K562 treated with DMSO at 1 percent for 24 hours (cell line): ENCODE measurements around the gene FCRL2. TPM values are rescaled to one million over a fixed set of nuclear protein-coding genes. Genes with fewer than 3 reads are reported as not detected.

ENCODE experiments used
- total RNA-seq: library from RNA; unstranded; fragments of 300-600 nt; gene quantifications from 2 replicates; pipeline ENCODE4 v1.2.3, GENCODE V29; 2022; ENCODE audit warnings: low read depth; ENCODE audit not compliant: insufficient read depth

The FCRL2 gene
- not detected in 2 replicates for total RNA-seq

GRCh38 chr1:157776971-157777391, at the start of gene FCRL2:
Gene FCRL2, minus strand, starts transcription at chr1:157777132. Its CDS starts 59 bp downstream, at chr1:157777073.

GRCh38 chr1:157819896-157820295, 43.0 kb upstream of the FCRL2 start, which contains the start of gene FCRL1:
Gene FCRL1, minus strand, starts transcription at chr1:157820120. Its CDS starts 83 bp downstream, at chr1:157820037.

GRCh38 chr1:157700732-157701131, 76.2 kb downstream of the FCRL2 start, which contains the start of gene FCRL3:
Gene FCRL3, minus strand, starts transcription at chr1:157700769. Its CDS starts 280 bp downstream, at chr1:157700489.

Other genes with a start within 250 kb of the FCRL2 start
- gene FCRL5, start 224.6 kb downstream of the FCRL2 start, total RNA-seq: not detected in 2 replicates
- gene FCRL4, start 179.0 kb downstream of the FCRL2 start, total RNA-seq: not detected in 2 replicates
- not detected in 2 replicates for gene FCRL3, start 76.4 kb downstream of the FCRL2 start, total RNA-seq
- not detected in 2 replicates for gene FCRL1, start 43.0 kb upstream of the FCRL2 start, total RNA-seq
- not detected in 2 replicates for gene CD5L, start 64.7 kb upstream of the FCRL2 start, total RNA-seq
- 0.07 and 0.10 TPM in 2 replicates for gene KIRREL1, start 216.5 kb upstream of the FCRL2 start, total RNA-seq